SU-DHL-6 (cell line): ENCODE results near the gene PPP2R2C.

ENCODE experiments used
- H2AFZ ChIP-seq: fragments of 200-600 bp; sonication (generic); 2 replicates; pipeline ENCODE4 v1.6.1; 2014; ENCODE audit warnings: low read depth, mild to moderate bottlenecking, moderate library complexity, mixed read lengths, antibody characterized with exemption, low read length; ENCODE audit not compliant: severe bottlenecking
- H3F3A ChIP-seq: fragments of 200-600 bp; shearing (Covaris generic); 2 replicates; pipeline ENCODE4 v1.6.0; 2016; ENCODE audit warnings: antibody characterized with exemption, mild to moderate bottlenecking; ENCODE audit not compliant: insufficient read depth
- H3K27ac ChIP-seq: fragments of 200-600 bp; sonication (generic); 2 replicates; pipeline ENCODE4 v1.5.1; 2016; ENCODE audit warnings: low read depth, mild to moderate bottlenecking, low read length, moderate library complexity, mixed read lengths
- H3K27me3 ChIP-seq: fragments of 200-600 bp; sonication (generic), shearing (Covaris generic); 2 replicates; pipeline ENCODE4 v1.6.0; 2014; ENCODE audit warnings: mild to moderate bottlenecking, low read length
- H3K36me3 ChIP-seq: fragments of 200-600 bp; sonication (generic); 2 replicates; pipeline ENCODE4 v1.6.1; 2014; ENCODE audit warnings: mild to moderate bottlenecking, low read length, mixed read lengths
- H3K4me2 ChIP-seq: fragments of 300-600, 200-600 bp; shearing (Covaris generic), sonication (generic); 2 replicates; pipeline ENCODE4 v1.6.0; 2014; ENCODE audit warnings: low read length, low read depth, mild to moderate bottlenecking; ENCODE audit not compliant: poor library complexity, severe bottlenecking
- H3K4me3 ChIP-seq: fragments of 200-600 bp; sonication (generic); 2 replicates; pipeline ENCODE4 v1.5.1; 2014; ENCODE audit warnings: antibody characterized with exemption, low read length, mild to moderate bottlenecking, mixed read lengths; ENCODE audit not compliant: insufficient read depth, poor library complexity, severe bottlenecking
- H3K79me2 ChIP-seq: fragments of 200-600 bp; sonication (generic); 2 replicates; pipeline ENCODE4 v1.6.1; 2014; ENCODE audit warnings: mild to moderate bottlenecking, low read length, moderate library complexity; ENCODE audit not compliant: insufficient read depth
- H3K9ac ChIP-seq: fragments of 200-600 bp; sonication (generic); 2 replicates; pipeline ENCODE4 v1.7.0; 2014; ENCODE audit warnings: mild to moderate bottlenecking, low read length
- H3K9me2 ChIP-seq: fragments of 200-600 bp; sonication (generic); replicated peaks from 2 replicates; pipeline ENCODE4 v1.6.1; 2014; ENCODE audit warnings: low read length; ENCODE audit not compliant: insufficient read depth
- H3K9me3 ChIP-seq: fragments of 200-600 bp; sonication (generic); 2 replicates; pipeline ENCODE4 v1.6.1; 2014; ENCODE audit warnings: low read length, mixed read lengths; ENCODE audit not compliant: insufficient read depth
- H4K20me1 ChIP-seq: fragments of 200-600 bp; sonication (generic); 2 replicates; pipeline ENCODE4 v1.6.1; 2014; ENCODE audit warnings: low read depth, mild to moderate bottlenecking, antibody characterized with exemption, low read length, moderate library complexity, mixed read lengths
- EZH2phosphoT487 ChIP-seq: fragments of 200-600 bp; sonication (generic), shearing (Covaris generic); conservative IDR thresholded peaks from 2 replicates; pipeline ENCODE4 v1.6.1; 2018; ENCODE audit warnings: mild to moderate bottlenecking, antibody characterized with exemption, low read length, moderate library complexity, mixed read lengths
- TF ChIP-seq, protein P1 (sequence below): fragments of 200-600 bp; sonication (generic); IDR thresholded peaks from one replicate; pipeline ENCODE4 v1.5.1; 2017; ENCODE audit warnings: antibody characterized with exemption, mild to moderate bottlenecking, low read length, moderate library complexity; ENCODE audit not compliant: insufficient read depth, poor library complexity, severe bottlenecking

Gene PPP2R2C

GRCh38 chr4:6277935-6278800 is 194.2 kb downstream of the PPP2R2C start:
- H3K36me3 ChIP-seq: no peaks in the 10 kb centered on the region
- H3K79me2 ChIP-seq: no peaks in the 10 kb centered on the region
- H3K9ac ChIP-seq: no peak overlapping the region
- TF ChIP-seq, protein P1, sequence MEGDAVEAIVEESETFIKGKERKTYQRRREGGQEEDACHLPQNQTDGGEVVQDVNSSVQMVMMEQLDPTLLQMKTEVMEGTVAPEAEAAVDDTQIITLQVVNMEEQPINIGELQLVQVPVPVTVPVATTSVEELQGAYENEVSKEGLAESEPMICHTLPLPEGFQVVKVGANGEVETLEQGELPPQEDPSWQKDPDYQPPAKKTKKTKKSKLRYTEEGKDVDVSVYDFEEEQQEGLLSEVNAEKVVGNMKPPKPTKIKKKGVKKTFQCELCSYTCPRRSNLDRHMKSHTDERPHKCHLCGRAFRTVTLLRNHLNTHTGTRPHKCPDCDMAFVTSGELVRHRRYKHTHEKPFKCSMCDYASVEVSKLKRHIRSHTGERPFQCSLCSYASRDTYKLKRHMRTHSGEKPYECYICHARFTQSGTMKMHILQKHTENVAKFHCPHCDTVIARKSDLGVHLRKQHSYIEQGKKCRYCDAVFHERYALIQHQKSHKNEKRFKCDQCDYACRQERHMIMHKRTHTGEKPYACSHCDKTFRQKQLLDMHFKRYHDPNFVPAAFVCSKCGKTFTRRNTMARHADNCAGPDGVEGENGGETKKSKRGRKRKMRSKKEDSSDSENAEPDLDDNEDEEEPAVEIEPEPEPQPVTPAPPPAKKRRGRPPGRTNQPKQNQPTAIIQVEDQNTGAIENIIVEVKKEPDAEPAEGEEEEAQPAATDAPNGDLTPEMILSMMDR: no peak
- TF ChIP-seq EZH2phosphoT487: no peak
- no peak overlapping the region for H2AFZ ChIP-seq
- H4K20me1 ChIP-seq: no peaks in the 10 kb centered on the region
- no peaks in the 10 kb centered on the region for H3F3A ChIP-seq
- H3K27ac ChIP-seq: no peak overlapping the region
- no peak overlapping the region for H3K4me2 ChIP-seq
- no peak overlapping the region for H3K4me3 ChIP-seq
- no peaks in the 10 kb centered on the region for H3K27me3 ChIP-seq
- no peaks in the 10 kb centered on the region for H3K9me3 ChIP-seq
- H3K9me2 ChIP-seq: no peaks in the 10 kb centered on the region

DNA sequence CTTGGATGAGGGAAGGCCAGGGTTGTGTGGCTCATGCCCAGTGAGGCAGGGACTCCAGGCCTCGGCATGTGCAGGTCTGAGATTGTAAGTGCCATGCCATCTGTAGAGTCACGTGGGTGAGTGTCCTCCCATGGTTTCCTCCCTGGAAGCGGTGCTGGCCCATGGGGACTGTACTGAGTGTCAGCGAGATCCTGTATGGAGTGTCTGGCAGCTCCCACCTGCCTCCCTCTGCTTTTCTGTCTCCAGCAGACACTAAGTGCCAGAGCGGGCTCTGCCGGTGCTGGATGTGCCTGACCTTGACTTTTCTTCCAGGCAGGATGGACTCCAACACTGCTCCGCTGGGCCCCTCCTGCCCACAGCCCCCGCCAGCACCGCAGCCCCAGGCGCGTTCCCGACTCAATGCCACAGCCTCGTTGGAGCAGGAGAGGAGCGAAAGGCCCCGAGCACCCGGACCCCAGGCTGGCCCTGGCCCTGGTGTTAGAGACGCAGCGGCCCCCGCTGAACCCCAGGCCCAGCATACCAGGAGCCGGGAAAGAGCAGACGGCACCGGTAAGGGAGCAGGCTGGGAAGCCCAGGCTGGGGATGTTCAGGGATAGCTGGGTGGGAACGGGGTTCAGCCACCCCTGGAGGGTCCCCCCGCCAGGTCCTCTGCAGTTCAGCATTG is 195.1 kb downstream of the PPP2R2C start:
- no peak overlapping the region for H2AFZ ChIP-seq
- no peaks in the 10 kb centered on the region for H3K27me3 ChIP-seq
- H3K36me3 ChIP-seq: no peaks in the 10 kb centered on the region
- H3K9me3 ChIP-seq: no peaks in the 10 kb centered on the region
- no peaks in the 10 kb centered on the region for H3K79me2 ChIP-seq
- no peak overlapping the region for H3K4me2 ChIP-seq
- no peaks in the 10 kb centered on the region for H3F3A ChIP-seq
- TF ChIP-seq EZH2phosphoT487: no peak
- TF ChIP-seq, protein P1: no peak
- H3K9ac ChIP-seq: no peak overlapping the region
- no peaks in the 10 kb centered on the region for H4K20me1 ChIP-seq
- no peak overlapping the region for H3K27ac ChIP-seq
- no peak overlapping the region for H3K4me3 ChIP-seq
- H3K9me2 ChIP-seq: no peaks in the 10 kb centered on the region

DNA sequence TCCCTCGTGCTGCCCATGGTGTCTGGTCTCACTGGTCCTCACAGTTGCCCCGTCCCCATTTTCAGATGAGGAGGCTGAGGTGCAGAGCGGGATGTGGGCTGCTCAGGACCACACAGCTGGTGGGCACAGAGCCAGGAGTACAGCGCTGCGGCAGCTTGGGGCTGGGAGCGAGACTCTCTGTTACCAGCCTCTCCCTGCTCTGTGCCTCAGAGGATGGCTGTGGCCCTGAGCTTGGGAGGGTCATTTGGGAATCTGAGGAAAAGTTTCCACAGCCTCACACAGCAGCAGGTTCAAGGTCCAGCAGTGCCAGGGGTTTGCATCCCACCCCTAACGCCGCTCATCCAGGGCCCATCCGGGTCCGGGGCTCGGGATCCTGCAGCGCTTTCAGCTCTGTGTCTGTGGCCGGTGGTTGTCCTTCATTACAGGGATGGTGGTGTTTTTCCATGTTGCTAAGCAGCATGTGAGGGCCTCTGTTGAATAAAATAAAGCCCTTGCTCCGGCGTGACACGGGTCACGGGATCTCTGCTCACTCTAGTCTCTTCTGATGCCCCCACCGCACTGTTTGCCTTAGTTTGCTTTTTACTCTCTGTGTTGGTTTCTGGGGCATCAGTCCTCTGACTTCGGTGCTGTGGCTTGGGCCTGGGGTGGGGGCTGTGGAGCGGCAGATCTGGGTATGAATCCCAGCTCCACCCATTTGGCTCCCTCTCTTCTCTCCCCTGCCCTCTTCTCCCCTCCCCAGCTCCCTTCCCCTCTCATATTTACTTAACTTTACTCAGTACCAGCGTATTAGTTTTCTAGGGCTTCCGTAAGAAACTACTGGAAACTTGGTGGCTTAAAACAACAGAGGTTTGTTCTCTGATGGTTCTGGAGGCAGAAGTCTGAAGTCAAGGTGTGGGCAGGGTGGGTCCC is 196.3 kb downstream of the PPP2R2C start:
- Histone ChIP-seq H3K4me3 (no peak overlapping the region), H3F3A (no peaks in the 10 kb centered on the region), H3K27me3 (no peaks in the 10 kb centered on the region), H4K20me1 (no peaks in the 10 kb centered on the region), H3K9me2 (no peaks in the 10 kb centered on the region), H3K27ac (no peak overlapping the region), H3K79me2 (no peaks in the 10 kb centered on the region), H3K9ac (no peak overlapping the region), H3K4me2 (no peak overlapping the region), H2AFZ (no peak overlapping the region), H3K36me3 (no peaks in the 10 kb centered on the region), H3K9me3 (no peaks in the 10 kb centered on the region)
- TF ChIP-seq, protein P1: no peak
- TF ChIP-seq EZH2phosphoT487: no peak
